ENCODE results near the gene ALG1.

- TF ChIP-seq CTCF (IDR thresholded peaks at IDR 0.05) (no peak), POLR2A (IDR thresholded peaks at IDR 0.05) (no peak)
Measured at GRCh38 chr16:5036228-5037156, 35.2 kb upstream of the ALG1 start.

All from breast epithelium (tissue), 3 donors.